ENCODE results near the gene MAP6. TPM values are rescaled to one million over a fixed set of nuclear protein-coding genes. Genes with fewer than 3 reads are reported as not detected.

MAP6 gene
- total and polyA plus RNA-seq, 2 experiments from 2014 or later, result 0.31 to 1.2 TPM

- TF ChIP-seq, protein P1, sequence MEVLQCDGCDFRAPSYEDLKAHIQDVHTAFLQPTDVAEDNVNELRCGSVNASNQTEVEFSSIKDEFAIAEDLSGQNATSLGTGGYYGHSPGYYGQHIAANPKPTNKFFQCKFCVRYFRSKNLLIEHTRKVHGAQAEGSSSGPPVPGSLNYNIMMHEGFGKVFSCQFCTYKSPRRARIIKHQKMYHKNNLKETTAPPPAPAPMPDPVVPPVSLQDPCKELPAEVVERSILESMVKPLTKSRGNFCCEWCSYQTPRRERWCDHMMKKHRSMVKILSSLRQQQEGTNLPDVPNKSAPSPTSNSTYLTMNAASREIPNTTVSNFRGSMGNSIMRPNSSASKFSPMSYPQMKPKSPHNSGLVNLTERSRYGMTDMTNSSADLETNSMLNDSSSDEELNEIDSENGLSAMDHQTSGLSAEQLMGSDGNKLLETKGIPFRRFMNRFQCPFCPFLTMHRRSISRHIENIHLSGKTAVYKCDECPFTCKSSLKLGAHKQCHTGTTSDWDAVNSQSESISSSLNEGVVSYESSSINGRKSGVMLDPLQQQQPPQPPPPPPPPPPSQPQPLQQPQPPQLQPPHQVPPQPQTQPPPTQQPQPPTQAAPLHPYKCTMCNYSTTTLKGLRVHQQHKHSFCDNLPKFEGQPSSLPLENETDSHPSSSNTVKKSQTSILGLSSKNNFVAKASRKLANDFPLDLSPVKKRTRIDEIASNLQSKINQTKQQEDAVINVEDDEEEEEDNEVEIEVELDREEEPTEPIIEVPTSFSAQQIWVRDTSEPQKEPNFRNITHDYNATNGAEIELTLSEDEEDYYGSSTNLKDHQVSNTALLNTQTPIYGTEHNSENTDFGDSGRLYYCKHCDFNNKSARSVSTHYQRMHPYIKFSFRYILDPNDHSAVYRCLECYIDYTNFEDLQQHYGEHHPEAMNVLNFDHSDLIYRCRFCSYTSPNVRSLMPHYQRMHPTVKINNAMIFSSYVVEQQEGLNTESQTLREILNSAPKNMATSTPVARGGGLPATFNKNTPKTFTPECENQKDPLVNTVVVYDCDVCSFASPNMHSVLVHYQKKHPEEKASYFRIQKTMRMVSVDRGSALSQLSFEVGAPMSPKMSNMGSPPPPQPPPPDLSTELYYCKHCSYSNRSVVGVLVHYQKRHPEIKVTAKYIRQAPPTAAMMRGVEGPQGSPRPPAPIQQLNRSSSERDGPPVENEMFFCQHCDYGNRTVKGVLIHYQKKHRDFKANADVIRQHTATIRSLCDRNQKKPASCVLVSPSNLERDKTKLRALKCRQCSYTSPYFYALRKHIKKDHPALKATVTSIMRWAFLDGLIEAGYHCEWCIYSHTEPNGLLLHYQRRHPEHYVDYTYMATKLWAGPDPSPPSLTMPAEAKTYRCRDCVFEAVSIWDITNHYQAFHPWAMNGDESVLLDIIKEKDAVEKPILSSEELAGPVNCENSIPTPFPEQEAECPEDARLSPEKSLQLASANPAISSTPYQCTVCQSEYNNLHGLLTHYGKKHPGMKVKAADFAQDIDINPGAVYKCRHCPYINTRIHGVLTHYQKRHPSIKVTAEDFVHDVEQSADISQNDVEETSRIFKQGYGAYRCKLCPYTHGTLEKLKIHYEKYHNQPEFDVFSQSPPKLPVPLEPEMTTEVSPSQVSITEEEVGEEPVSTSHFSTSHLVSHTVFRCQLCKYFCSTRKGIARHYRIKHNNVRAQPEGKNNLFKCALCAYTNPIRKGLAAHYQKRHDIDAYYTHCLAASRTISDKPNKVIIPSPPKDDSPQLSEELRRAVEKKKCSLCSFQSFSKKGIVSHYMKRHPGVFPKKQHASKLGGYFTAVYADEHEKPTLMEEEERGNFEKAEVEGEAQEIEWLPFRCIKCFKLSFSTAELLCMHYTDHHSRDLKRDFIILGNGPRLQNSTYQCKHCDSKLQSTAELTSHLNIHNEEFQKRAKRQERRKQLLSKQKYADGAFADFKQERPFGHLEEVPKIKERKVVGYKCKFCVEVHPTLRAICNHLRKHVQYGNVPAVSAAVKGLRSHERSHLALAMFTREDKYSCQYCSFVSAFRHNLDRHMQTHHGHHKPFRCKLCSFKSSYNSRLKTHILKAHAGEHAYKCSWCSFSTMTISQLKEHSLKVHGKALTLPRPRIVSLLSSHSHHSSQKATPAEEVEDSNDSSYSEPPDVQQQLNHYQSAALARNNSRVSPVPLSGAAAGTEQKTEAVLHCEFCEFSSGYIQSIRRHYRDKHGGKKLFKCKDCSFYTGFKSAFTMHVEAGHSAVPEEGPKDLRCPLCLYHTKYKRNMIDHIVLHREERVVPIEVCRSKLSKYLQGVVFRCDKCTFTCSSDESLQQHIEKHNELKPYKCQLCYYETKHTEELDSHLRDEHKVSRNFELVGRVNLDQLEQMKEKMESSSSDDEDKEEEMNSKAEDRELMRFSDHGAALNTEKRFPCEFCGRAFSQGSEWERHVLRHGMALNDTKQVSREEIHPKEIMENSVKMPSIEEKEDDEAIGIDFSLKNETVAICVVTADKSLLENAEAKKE (CRISPR knock-in tag; IDR thresholded peaks at IDR 0.05), result no peak
These were observed 89.9 kb downstream of the MAP6 start (continued) for GRCh38 chr11:75578977-75579376.

- peaks cover 30% of the 10 kb centered on the region for H3F3A ChIP-seq (replicated peaks; ENCODE audit: low read depth)
- ATAC-seq (peak; percentile 26), DNase-seq (ENCODE audit: low spot score) (peak; percentile 73)
- TF ChIP-seq CTCF (conservative IDR thresholded peaks at IDR 0.05; ENCODE audit: low read depth in 2 of 2), result peak; percentile 40 to 69
- no peak for TF ChIP-seq POLR2AphosphoS5 (IDR thresholded peaks at IDR 0.05; ENCODE audit: low read depth)
- peaks cover 22% of the 10 kb centered on the region for H3K27me3 Mint-ChIP-seq (ENCODE audit: insufficient read depth, low read depth, poor library complexity)
- H3K79me2 ChIP-seq (replicated peaks; ENCODE audit: insufficient read depth), result no peaks in the 10 kb centered on the region
- no peaks in the 10 kb centered on the region for H3K27me3 ChIP-seq (ENCODE audit: insufficient read depth)
- peak overlapping the region; percentile 19; the same call in 1 of the 2 replicates for H3K27ac Mint-ChIP-seq
- H3K36me3 Mint-ChIP-seq (ENCODE audit: low read depth), result peaks cover 19% of the 10 kb centered on the region
- H2AFZ ChIP-seq, result no peak overlapping the region; the same call in 1 of the 2 replicates
- H3K4me1 Mint-ChIP-seq, result peaks cover 14% of the 10 kb centered on the region
- H3K4me3 Mint-ChIP-seq, result no peak overlapping the region
- H3K36me3 ChIP-seq (ENCODE audit: insufficient read depth), result 0 out of 2 replicates have a peak, but pooled peaks cover 12% of the 10 kb centered on the region
- H3K4me1 ChIP-seq (ENCODE audit: insufficient read depth), result peaks cover 8% of the 10 kb centered on the region; the same call in 1 of the 2 replicates
- H3K9me2 ChIP-seq (ENCODE audit: insufficient read depth), result no peaks in the 10 kb centered on the region
- 0 out of 2 replicates have a peak overlapping the region, but pooled peaks have one; percentile 66 for H3K27ac ChIP-seq (ENCODE audit: low read depth)
- no peak overlapping the region for H3K4me3 ChIP-seq
- H4K20me1 ChIP-seq (replicated peaks; ENCODE audit: insufficient read depth), result peaks cover 7% of the 10 kb centered on the region; the same call in 1 of the 2 replicates
- no peaks in the 10 kb centered on the region; the same call in 2 of the 3 replicates for H3K9me3 Mint-ChIP-seq
- H3K4me2 ChIP-seq, result no peak overlapping the region
These were observed 91.6 kb downstream of the MAP6 start for GRCh38 chr11:75577207-75577606.
